Activated effector memory CD4-positive, alpha-beta T cell treated with anti-CD3 and anti-CD28 coated beads, Interleukin-2, amount 50 U/mL, for 16 hours (primary cell): Measurements from ENCODE around the gene CDH3.

ENCODE experiments used
- DNase-seq: peaks from one replicate; pipeline ENCODE4 v3.0.0-alpha.2; 2020

CDH3 gene

DNA sequence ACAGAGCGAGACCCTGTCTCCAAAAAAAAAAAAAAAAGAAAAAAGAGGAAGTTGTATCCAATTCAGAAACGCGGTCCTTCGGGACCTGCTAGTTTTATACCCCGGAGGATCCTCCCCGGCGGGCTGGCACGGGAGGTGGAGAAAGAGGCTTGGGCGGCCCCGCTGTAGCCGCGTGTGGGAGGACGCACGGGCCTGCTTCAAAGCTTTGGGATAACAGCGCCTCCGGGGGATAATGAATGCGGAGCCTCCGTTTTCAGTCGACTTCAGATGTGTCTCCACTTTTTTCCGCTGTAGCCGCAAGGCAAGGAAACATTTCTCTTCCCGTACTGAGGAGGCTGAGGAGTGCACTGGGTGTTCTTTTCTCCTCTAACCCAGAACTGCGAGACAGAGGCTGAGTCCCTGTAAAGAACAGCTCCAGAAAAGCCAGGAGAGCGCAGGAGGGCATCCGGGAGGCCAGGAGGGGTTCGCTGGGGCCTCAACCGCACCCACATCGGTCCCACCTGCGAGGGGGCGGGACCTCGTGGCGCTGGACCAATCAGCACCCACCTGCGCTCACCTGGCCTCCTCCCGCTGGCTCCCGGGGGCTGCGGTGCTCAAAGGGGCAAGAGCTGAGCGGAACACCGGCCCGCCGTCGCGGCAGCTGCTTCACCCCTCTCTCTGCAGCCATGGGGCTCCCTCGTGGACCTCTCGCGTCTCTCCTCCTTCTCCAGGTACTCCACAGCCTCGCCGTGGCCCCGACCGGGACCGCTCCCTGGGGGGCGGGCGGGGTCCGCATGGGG, at the start of gene CDH3:
CDH3 (plus strand) TSS at position 596 of the 779 bp plus-strand sequence; CDS start at position 666, 70 bp downstream.
- DNase-seq, result peak; percentile 65

DNA sequence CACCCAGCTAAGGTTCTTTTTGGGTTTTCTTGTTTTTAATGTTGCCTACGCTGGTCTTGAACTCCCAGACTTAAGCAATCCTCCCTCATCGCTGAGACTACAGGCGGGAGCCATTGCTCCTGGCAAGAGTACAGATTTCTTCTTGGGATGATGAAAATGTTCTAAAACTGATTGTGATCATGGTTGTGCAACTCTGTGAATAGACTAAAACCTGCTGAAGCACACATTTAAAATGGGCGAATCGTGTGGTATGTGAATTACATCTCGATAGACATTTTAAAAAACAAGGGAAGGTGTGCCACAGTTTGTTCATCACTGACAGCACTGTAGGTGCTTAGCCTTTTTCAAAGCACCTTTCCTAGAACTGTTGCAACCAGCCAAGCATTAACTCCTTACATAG, 48.8 kb upstream of the CDH3 start:
- DNase-seq, result no peak

DNA sequence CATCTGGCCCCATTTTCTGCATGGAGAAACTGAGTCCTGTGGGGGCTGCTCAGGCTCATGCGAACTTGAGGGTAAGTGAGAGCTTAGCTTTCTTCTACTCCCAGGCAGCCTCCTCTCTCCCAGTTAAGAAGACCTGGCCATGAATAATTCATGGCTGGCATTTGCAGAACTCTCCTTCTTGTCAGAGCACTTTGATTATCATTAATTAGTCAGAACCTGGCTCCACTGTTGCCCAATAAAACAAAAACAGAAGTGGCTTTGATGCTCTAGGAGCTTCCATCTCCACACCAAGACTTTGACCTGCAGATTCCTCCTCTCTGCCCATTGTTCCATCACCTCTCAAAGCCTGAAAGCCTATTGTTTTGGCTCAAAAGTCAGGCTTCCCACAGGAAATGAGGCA, 45.5 kb upstream of the CDH3 start:
- DNase-seq, result no peak

DNA sequence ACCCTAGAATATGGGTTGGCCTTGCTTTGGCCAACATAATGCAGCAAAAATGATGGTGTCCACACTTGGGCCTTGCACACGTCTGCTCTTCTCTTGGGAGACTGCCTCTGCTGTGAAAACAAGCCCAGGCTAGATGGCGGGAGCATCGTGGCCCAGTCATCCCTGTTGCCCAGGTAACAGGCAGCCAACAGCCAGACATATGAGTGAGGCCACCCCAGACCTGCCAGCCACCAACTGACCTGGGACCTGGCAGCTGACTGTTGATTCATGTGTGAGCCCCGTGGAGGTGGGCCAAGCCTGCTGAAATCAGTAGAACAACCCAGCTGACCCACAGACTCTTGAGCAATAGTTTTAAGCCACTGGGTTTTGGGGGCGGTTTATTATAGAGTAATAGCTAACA, 39.4 kb upstream of the CDH3 start:
- no peak for DNase-seq

DNA sequence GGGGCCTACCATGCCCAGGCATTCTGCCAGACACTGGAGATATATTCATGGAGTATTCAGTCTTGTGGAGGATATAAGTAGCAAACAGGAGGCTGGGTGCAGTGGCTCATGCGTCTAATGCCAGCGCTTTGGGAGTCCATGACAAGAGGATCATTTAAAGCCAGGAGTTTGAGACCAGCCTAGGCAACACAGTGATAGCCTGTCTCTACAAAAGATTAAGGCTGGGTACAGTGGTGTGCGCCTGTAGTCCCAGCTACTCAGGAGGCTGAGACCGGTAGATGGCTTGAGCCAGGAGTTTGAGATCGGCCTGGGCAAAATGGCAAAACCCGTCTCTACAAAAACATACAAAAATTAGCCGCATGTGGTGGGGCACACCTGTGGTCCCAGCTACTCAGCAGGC, 37.7 kb upstream of the CDH3 start:
- no peak for DNase-seq

DNA sequence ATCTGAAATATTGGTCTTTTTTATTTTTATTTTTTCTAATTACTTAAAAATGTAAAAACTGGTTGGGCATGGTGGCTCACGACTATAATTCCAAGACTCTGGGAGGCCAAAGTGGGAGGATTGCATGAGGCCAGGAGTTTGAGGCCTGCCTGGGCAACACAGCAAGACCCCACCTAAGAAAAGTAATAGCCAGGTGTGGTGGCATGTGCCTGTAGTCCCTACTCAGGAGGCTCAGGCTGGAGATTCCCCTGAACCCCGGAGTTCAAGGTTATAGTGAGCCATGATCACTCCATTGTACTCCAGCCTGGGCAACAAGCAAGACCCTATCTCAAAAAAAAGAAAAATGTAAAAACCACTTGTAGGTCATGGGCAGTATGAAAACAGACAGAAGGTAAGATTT, 36.8 kb upstream of the CDH3 start:
- DNase-seq, result no peak

DNA sequence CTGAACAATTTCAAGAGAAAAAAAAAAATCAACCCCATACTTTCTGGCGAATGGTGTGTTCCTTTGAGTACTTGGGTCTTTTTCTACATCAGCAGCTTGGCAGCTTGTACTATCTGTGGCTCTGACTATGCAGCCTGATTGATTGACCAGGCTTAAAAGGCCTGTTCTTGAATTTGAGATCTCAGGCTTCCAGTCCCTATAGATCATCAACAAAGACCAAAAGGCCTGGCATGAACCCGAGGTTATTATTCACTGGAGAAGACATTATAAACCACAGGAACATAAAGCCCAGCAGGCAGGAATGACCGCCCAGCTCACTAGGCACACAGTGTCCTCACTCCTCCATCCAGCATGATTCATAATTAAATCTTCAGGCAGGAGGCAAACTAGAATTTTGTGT, 32.1 kb upstream of the CDH3 start:
- DNase-seq, result no peak

DNA sequence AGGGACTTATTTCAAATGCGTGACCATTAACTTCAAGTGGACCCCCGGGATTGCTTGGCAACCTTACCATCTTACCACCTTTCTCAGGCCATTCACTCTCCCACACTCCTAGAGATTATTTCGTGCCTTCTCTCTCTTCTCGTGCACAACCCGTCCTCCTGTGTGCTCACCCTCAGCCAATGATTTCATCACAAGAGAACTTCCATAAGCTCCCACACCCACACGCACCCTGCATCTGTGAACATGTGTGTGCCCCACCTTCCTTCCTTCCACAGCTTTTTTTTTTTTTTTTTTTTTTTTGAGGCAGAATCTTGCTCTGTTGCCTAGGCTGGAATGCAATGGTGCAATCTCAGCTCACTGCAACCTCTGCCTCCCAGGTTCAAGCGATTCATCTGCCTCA, 27.4 kb upstream of the CDH3 start:
- DNase-seq, result no peak

DNA sequence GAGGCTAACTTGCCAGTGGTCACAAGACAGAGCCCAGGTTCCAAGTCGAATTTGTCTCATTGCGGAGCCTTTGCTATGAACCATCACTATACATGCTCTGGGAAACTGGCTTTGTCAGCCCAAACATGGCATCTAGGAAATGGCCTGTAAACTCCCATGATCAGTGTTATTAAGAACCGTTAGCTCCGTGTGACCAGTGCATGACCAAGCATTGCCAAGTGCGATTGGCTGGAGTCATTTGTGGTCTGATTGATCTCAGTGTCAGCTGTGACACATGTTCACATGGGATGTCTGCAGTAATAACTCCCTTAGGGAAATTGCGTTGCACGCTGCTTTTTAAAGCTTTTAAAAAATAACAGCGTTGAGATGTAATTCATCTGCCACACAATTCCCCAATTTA, 18.6 kb upstream of the CDH3 start:
- DNase-seq, result no peak

DNA sequence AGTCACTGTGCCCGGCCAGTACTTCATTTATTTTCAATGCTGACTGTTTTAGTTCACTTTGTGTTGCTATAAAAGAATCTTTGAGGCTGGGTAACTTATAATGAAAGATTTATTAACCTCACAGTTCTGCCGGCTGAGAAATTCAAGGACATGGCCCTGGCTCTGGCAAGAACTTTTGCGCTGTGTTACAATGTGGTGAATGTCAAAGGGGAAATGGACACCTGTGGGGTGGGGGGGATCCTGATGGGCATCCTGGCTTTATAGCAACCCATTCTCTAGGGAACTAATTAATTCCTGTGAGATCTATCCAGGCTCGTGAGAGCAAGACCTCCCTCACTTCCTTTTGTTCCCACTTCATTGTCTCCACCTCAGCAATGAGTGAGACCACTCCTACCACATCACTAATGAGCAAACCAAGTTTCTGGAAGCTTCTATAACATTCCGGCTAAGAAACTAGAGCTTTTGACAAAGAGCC, 17.1 kb upstream of the CDH3 start:
- DNase-seq, result no peak

DNA sequence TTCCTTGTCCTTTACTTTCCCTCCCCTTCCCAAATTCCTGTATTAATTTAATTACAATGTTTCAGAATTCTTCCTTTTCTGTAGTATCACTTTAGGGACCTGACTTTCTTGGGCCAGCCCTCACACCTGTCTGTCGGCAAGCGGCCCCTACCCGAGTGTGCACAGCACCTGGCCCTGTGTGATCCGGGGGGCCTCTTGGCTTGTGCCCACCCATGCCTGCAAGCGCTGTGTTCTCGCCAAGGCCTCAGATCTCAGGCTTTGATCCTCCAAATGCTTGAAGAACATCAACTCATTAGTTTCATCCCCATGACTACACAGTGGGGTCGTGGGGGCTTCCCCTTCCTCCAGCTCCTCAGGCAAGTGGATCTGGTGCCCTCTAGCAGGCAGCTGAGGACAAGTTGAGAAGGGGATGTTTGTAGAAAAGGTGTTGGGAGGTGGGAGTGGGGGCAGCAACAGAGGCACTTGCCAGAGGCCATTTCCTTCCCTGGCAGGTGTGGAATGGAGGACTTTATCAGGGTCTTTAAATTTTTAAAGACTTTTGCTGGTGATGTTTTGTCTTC, 15.7 kb upstream of the CDH3 start:
- DNase-seq, result no peak

DNA sequence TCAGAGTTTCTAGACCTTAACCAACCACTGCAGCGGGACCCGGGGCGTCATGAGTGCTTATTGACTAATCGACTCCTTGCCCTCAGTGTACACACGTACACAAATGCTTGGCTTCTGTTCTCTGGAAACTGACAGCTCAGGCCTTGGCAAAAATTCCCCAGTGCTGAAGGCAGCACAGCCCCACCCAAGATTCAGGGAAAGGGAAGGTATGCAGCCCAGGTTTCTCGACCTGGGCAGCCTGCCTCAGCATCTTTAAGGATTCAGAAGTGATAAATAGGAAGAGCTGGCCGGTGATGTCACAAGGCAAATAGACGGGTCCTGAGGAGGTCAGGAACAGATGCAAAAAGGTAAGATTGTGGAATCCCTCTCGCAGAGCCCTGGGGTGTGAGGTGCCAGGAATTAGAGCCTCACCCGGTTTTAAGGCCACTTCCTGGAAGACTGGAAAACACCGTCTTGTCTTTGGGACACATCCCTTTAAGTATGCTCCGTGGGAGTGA, 9.0 kb upstream of the CDH3 start:
- DNase-seq, result no peak

DNA sequence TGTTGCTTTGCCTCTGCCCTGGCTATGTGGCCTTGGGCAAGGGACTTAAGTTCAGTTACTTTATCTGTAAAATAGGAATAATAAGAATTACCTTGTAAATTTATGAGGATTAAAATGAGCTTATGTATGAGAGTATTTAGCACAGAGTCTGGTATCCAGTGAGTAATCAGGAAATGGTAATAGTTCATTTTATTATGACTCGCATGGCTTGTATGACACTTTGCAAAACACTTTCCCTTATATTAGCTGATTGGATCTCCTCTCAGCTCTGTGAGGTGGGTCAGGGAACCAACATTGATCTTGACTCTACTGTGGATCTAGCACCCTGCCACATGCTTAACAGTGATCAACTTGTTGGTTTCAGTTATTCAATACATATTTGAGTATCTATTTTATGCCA, 8.3 kb upstream of the CDH3 start:
- no peak for DNase-seq

DNA sequence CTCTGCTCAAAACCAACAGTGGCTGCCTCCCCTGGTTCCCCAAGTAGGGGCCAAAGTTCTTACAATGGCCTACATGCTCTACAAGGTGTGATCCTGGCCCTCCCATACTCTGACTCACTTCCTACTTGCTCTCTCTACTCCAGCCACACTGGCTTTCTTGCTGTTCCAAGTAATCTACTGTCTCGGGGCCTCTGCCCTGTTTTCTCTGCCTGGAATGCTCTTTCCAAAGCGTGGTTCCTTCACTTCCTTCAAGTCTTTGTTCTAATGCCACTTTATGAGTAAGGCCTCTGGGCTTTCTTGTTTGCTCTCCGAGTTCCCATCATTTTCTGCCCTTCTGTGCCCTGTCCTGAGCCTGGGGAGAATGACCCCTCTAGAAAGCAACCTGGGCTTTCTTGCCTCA, 4.1 kb upstream of the CDH3 start:
- no peak for DNase-seq

DNA sequence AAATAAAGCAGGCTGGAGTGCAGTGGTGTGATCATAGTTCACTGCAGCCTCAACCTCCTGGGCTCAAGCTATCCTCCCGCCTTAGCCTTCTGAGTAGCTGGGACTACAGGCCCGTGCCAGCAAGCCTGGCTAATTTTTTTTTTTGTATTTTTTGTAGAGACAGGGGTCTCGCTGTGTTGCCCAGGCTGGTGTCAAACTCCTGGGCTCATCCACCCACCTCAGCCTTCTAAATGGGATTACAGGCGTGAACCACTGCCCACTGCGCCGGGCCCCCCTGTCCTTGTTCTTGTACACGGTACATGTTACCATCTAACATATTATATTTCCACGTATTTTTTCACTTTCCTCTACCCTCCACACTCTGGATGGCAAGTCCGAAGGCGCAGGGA, 3.1 kb upstream of the CDH3 start:
- no peak for DNase-seq

DNA sequence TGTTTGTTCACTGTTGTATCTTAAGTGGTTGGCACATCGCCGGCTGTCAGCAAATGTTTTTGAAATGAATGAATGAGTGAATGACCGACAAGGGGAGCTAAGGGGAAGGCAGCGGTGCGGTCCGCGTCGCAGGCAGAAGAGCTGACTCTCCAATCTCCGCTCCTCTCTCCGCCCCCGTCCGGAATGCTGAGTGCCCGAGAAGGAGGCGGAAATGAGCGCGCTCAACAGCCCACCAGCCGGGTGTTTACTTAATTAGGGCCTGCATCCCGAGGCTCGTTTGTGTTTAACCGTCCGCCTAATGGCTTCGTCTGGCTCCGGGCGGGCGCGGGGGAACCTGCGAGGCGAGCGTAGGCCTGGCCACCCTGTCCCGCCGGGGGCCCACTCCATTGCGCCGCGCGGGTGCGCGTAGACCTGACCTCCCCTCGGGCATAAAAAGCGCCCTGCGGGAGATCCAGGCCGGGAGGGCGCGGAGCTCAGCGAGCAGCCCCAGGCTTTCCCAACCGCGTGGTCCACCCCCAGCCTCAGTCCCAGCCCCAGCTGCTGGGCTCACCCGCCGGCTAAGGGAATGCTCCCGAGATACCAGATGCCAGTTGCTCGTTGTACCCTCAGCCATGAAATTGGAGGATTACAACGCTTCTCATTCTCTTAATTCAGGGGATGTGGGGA, 2.5 kb upstream of the CDH3 start:
- no peak for DNase-seq

DNA sequence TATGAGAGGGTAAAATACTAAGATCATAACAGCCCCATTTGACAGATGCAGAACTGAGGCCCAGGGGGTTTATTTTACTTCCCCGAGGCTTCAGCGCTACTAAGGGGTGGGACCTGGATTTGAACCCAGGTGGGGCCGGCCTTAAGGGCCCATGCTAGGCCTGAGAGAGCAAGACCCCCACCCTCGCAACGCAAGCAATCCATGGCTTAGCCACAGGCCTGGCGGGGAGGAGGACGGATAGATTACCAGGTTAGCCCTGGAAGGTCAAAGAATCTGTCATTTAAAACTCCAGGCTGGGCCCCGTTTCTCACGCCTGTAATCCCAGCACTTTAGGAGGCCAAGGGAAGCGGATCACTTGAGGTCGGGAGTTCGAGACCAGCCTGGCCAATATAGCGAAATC, 1.9 kb upstream of the CDH3 start:
- DNase-seq, result no peak

DNA sequence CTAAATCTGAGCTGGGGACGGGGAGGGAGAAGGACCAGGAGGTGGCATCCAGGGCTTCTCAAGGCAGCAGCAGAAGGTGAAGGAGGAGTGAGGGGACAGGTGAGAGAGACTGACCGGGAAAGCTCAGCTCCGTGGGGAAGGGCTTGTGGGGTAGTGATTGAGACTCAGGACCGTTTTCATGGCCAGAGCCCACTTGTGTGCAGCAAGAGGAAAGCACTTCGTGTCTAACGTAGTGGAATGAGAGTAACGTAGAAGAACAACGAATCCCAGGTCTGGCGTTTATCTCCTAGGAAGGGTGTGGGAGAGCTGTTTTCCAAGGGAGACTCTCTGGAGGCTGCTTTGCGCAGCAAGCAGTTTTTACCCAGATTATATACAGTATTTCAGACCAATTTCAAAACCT, 1.3 kb upstream of the CDH3 start:
- DNase-seq, result no peak

DNA sequence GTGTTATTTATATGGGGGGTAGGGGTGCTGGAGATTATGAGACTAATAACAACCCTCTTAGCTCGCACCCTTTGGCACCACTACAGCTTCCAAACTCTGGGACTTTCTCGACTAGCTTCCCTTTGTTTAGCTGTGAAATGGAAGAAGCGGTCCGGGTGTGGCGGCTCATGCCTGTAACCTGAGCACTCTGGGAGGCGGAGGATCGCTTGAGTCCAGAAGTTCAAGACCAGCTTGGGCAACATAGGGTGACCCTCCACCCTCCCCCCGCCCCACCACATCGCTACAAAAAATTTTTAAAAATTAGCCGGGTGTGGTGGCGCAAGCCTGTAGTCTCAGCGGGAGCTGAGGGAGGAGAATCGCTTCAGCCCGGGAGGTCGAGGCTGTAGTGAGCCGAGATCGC, 814 bp upstream of the CDH3 start:
- no peak for DNase-seq

DNA sequence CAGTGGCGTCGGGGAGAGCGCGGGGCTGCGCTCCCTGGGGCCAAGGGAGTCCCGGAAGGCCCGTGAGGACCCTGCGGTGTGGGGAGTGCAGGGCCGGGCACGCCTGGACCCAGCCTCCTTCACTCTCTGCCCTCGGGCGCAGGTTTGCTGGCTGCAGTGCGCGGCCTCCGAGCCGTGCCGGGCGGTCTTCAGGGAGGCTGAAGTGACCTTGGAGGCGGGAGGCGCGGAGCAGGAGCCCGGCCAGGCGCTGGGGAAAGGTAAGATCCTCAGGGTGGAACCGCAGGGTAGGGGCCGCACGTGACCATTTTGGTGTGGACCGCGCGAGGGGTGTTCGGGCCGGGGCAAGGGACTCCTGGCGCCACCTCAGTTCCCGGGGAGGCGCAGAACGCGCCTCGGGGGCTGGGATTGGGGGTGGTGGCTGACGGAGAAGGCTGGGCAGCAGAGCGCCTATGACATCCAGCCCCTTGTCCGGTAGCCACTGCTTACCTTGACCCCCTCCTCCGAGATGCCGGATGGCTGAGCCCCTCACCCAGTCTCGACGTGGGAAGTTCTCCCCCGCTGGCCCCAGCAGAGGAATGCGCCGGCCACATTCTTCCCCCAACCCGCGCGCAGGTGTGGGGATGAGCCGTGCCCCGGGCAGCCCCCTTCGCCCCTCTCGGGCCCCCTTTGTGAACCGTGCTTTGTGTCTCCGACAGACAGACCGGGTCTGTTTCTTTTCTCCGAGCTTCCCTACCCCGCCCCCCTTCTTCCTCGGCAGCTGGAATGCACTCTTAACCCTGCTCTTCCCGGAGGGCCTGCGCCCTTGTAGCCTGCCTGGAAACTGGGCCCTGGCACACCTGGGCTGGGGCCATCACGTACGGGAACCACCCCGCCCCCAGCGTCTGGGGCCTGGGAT, 631 bp downstream of the CDH3 start:
- no peak for DNase-seq

DNA sequence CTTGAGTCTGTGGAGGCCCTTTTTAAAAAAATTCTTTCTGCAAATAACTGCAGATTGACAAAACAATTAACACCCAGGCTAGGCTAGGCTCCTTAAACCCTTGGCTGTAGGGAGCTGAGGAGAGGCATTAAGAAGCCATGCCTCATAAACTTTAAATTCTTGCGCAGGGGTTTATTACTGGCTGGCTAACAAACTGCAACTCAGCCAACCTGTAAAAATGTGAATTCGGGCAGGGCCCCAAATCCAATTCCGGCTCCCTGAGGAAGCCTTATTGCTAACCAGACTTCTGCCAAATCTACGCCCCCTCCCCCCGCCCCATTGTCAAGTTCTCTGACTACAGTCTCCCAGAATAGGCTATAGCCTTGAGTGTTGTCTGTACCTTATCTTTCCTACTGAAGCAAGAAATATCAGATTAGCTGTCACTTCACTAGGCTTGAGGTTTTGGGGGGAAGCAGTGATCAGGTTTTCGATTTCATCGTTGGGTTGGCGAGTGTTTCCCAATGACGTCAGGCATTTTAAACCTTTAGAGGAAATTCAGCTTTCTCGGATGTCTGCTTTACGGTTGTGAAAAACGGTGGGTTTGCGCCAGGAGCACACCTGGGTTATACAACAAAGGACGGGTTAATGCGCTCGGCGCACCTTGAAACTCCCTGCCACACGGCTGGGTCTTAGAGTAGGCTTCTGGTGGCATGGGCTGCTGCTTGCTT, 2.0 kb downstream of the CDH3 start:
- DNase-seq, result no peak

DNA sequence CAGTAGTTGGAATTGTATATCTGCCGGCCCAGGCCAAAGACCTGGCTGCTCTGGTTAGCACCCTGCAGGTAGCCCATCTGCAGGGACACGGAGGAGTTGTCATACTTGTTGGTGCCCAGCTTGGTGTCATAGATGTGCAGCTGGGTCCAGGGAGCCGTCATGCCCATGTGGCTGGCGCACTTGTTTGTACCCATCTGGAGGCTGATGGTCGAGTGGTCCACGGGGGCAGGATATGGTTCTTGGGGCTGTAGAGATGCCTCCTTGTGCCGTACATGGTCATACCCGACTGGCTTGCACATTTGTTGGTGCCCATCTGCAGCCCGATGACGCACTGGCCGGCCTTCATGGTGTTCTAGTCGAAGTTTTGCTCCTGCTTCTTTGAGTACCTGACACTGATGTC, 6.0 kb downstream of the CDH3 start:
- no peak for DNase-seq

DNA sequence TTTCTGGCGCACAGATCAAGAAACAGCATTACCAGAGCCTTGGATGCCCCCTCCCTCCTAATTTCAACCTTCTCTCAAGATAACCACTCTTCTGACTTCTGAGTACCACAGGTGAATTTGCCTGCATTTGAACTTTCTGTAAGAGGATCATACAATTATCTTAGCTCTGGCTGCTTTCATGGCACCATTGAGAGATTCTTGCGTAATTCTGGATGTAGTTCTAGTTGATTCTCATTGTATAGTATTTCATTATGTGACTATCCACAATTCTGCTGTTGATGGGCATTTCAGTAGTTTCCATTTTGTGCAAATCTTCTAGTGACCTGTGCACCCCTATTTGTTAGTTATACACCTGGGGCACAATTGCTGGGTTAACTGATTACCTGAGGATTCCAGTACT, 7.5 kb downstream of the CDH3 start:
- no peak for DNase-seq
